ENCODE data around the gene GPR160.

Gene GPR160

DNA sequence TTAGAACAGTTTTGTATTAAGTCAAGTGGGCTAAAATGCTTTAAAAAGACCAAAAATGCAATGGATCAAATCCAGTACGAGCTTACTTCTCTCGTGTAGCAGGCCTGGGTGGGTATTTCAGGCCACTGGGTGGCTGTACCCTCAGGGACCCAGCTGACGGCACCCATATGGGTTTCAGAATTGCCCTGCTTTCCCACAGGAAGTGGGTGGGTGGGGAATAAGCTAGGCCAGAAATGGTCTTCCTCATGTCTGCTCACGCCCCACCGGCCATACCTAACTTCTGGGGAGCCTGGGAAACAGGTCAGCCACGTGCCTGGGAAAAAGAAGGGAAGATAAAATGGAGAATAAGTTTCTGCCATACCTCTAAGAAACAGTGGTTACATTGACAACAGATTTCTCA is 20.3 kb downstream of the GPR160 start:
- intact Hi-C loops (cut with DNase I; ENCODE audit: low total_unique reads): no loop called here
- no peak for DNase-seq
- Histone ChIP-seq H3K36me3 (no peaks in the 10 kb centered on the region), H3K4me1 (no peaks in the 10 kb centered on the region), H3K9me3 (no peaks in the 10 kb centered on the region), H3K27ac (no peak overlapping the region), H3K27me3 (no peaks in the 10 kb centered on the region), H3K4me3 (no peak overlapping the region)
- TF ChIP-seq, protein P1, sequence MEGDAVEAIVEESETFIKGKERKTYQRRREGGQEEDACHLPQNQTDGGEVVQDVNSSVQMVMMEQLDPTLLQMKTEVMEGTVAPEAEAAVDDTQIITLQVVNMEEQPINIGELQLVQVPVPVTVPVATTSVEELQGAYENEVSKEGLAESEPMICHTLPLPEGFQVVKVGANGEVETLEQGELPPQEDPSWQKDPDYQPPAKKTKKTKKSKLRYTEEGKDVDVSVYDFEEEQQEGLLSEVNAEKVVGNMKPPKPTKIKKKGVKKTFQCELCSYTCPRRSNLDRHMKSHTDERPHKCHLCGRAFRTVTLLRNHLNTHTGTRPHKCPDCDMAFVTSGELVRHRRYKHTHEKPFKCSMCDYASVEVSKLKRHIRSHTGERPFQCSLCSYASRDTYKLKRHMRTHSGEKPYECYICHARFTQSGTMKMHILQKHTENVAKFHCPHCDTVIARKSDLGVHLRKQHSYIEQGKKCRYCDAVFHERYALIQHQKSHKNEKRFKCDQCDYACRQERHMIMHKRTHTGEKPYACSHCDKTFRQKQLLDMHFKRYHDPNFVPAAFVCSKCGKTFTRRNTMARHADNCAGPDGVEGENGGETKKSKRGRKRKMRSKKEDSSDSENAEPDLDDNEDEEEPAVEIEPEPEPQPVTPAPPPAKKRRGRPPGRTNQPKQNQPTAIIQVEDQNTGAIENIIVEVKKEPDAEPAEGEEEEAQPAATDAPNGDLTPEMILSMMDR (IDR thresholded peaks at IDR 0.05): no peak

GRCh38 chr3:170059447-170059846 is 21.7 kb downstream of the GPR160 start:
- Histone ChIP-seq H3K4me1 (no peaks in the 10 kb centered on the region), H3K9me3 (no peaks in the 10 kb centered on the region), H3K27me3 (no peaks in the 10 kb centered on the region), H3K36me3 (no peaks in the 10 kb centered on the region), H3K27ac (no peak overlapping the region), H3K4me3 (no peak overlapping the region)
- TF ChIP-seq, protein P1 (IDR thresholded peaks at IDR 0.05): no peak
- DNase-seq: no peak
- intact Hi-C loops (cut with DNase I; ENCODE audit: low total_unique reads): no loop called here

GRCh38 chr3:170062068-170062467 is 24.3 kb downstream of the GPR160 start:
- no peaks in the 10 kb centered on the region for H3K36me3 ChIP-seq
- no peaks in the 10 kb centered on the region for H3K9me3 ChIP-seq
- no peaks in the 10 kb centered on the region for H3K4me1 ChIP-seq
- H3K27me3 ChIP-seq: no peaks in the 10 kb centered on the region
- H3K27ac ChIP-seq: no peak overlapping the region
- H3K4me3 ChIP-seq: no peak overlapping the region
- TF ChIP-seq, protein P1 (IDR thresholded peaks at IDR 0.05): no peak
- intact Hi-C loops (cut with DNase I; ENCODE audit: low total_unique reads): no loop called here
- DNase-seq: no peak

DNA sequence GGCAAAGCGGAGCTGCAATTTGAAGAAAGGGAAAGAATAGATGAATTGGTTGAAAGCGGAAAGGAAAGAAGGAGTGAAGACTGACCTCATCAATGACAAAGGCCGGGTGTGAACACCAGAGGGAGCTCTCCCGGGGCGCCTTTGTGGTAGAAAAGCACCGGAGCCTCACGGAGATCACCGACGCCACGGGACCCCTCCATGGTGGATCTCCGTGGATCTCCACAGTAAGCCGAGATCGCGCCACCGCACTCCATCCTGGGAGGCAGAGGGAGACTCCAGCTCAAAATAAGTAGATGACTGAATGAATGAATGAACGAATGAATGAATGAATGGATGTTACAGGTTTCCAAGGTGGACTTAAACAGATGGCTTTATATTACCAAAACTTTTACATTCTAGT is 25.0 kb downstream of the GPR160 start:
- intact Hi-C loops (cut with DNase I; ENCODE audit: low total_unique reads): no loop called here

GRCh38 chr3:170063691-170064090 is 25.9 kb downstream of the GPR160 start:
- H3K4me3 ChIP-seq: no peak overlapping the region
- H3K27ac ChIP-seq: no peak overlapping the region
- TF ChIP-seq, protein P1 (IDR thresholded peaks at IDR 0.05): no peak
- no peaks in the 10 kb centered on the region for H3K27me3 ChIP-seq
- intact Hi-C loops (cut with DNase I; ENCODE audit: low total_unique reads): no loop called here
- H3K36me3 ChIP-seq: no peaks in the 10 kb centered on the region
- no peak for DNase-seq
- H3K4me1 ChIP-seq: no peaks in the 10 kb centered on the region
- no peaks in the 10 kb centered on the region for H3K9me3 ChIP-seq

More for the DNA sequence above, 25.0 kb downstream of the GPR160 start:
- Histone ChIP-seq H3K9me3 (no peaks in the 10 kb centered on the region), H3K27ac (no peak overlapping the region), H3K4me1 (no peaks in the 10 kb centered on the region), H3K36me3 (no peaks in the 10 kb centered on the region), H3K27me3 (no peaks in the 10 kb centered on the region), H3K4me3 (no peak overlapping the region)
- TF ChIP-seq, protein P1 (IDR thresholded peaks at IDR 0.05): no peak
- no peak for DNase-seq

GRCh38 chr3:170064108-170064507 is 26.3 kb downstream of the GPR160 start:
- no peak for DNase-seq
- Histone ChIP-seq H3K27me3 (no peaks in the 10 kb centered on the region), H3K9me3 (no peaks in the 10 kb centered on the region), H3K27ac (no peak overlapping the region), H3K4me3 (no peak overlapping the region), H3K4me1 (no peaks in the 10 kb centered on the region), H3K36me3 (no peaks in the 10 kb centered on the region)
- TF ChIP-seq, protein P1 (IDR thresholded peaks at IDR 0.05): no peak
- intact Hi-C loops (cut with DNase I; ENCODE audit: low total_unique reads): no loop called here

All from tibial artery (tissue), 4 donors.